ENCODE results near the gene ADPRM.

Gene ADPRM

DNA sequence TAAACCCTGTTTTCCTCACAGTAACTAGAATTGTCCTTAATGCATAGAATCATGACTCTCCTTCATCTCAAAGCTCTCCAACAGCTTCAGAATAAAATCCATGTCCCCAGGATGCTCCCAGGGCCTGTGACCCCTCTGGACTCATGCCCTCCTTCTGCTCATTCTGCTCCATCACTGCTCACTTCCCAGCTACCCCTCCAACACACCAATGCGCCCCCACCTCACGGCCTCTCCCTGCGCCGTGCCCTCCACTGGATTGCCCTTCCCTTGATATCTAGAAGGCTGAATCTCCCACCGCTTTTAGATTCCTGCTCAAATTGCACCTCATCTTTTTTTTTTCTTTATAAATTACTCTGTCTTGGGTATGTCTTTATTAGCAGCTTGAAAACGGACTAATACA is 45.0 kb downstream of the ADPRM start:
- DNase-seq: no peak

DNA sequence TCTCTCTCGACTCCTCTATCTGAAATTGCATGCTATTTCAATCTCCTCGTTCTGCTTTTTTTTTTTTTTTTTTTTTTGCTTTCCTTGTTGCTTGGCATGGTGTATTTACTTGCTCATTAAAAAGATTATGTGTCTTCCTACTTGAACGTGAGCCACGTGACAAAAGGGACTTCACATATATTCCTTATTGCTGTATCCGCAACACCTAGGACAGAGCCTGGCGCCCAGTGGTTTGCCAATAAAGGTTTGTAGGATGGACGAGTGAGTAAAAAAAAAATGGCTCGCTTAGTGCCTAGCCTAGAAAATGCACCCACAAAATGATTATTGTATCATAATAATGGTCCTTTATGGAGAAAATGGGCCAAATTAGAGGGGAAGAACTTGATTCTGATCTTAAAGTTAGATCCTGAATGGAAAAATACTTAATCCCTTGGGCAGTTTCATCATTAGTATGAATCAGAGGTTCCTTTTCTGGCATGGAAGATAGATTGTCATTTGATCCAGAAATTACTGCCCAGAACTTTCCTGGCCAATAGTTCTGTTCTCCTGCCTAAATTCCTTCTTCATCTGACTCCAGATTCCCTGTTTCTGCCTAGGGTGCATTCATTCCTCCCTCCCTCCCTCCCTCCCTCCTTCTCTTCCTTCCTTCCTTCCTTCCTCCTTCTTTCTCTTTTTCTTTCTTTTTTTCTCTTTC is 46.1 kb downstream of the ADPRM start:
- DNase-seq: no peak

DNA sequence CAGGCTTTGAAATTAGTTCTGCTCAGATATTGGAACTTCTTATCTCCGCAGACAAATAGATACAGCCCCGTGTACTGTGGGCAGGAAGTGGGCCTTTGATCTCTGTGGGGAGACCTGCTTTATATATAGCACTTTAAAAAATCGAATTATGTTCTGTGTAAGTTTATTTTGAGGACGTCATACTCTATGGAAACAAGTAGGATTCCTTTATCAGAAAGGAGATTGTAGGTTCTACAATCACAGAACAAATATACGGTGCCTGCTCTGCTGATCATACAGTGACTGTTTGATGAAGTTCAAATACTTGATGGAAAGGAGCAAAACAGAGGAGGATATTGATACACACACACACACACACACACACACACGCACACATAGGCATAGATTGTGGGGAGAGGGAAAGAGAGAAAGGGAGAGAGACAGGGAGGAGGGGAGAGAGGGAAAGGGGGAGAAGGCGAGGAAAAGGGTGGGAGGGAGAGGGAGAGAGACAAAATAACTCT is 47.2 kb downstream of the ADPRM start:
- DNase-seq: no peak

DNA sequence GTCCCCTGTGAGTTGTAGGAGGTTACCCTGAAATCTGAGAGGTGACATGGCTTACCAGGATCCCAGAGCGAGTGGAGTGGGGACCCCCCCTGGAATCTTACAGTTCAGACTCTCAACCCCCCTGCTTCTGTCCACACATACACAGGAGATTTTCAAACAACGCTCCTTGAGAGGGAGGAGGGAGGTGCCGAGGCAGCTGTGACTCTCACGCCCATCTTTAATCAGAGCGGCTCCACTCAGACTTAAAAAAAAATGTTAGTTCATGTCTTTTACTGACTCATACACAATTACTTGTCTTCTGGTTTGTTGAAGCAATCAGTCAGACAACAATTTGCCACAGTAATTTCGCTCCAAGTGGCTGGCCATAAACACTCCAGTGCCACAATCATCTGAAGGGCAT is 47.8 kb downstream of the ADPRM start:
- DNase-seq: no peak

- DNase-seq: no peak
These were observed 51.3 kb downstream of the ADPRM start for GRCh38 chr17:10748531-10749181.

DNA sequence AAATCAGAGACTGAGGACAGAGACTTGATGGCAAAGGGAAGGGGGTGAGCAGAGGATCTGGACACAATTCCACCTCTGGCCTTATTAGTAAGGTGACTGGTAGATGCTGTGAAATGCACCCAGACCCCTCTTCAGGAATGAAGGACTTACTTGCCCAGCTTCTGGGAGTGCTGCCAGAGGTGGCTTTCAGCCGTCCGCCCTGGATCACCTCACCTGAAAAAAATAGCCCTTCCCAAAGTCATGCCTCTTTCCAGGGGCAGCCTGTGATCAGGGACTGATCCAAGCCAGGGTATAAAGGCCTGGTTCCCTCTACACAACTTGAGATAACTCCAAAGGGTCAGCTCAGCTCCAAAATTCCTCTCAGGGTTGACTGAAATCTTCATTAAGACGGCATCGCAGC is 52.8 kb downstream of the ADPRM start:
- no peak for DNase-seq

DNA sequence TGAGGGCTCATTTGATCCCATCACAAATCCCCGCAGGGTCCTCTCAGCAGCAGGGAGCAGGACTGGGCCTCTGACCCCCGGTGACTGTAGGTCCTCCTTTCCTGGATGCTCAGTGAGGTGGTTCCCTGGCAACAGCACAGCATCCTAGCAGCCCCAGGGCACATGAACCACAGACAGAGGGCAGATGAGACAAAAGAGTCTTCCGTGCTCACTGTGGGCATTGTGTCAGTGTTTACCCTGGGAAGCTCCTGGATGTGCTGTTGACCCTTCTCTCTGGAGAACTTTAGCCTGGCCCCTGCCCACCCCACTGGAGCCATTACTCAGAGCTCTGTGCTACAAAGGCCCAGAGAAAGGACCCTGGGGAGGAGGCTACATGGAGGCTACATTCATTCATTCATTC is 54.2 kb downstream of the ADPRM start:
- no peak for DNase-seq

DNA sequence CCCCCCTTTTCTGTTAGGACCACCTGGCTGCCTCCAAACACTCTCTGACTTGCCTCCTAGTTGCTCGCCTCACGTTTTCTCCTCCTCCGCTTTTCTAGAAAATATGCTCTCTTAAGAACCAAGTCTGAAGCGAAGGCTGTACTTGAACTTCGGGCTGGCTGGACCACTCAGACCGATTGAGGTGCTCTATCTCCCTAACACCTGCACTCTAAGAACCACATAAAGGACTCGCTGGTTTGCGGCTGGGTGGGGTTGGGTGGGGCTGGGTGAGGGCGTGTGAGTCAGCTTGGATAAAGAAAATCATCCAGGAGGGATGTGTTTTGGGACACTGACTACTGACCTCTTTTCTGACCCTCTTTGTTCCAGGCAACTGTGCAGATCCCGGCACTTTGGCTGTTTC is 55.3 kb downstream of the ADPRM start:
- DNase-seq: no peak

DNA sequence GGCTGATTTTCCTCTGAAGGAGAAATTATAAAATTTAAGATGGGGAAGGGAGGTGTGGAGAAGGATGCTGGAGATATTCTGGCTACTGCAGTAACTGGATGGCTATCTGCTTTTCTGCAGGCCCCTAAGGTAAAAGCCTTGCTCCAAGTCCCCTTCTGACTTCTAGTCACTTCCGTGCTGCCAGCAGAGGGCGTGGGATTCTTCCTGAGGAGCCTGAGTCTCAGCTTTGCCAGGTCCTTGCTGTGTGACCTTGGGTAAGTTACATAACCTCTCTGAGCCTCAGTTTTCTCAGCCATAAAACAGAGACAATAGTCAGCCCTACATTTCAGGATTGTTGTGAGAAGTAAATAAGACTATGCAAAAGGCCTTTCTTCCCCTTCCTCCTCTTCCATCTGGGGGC is 56.7 kb downstream of the ADPRM start:
- DNase-seq: peak in 1 of 2 donors; percentile 7

DNA sequence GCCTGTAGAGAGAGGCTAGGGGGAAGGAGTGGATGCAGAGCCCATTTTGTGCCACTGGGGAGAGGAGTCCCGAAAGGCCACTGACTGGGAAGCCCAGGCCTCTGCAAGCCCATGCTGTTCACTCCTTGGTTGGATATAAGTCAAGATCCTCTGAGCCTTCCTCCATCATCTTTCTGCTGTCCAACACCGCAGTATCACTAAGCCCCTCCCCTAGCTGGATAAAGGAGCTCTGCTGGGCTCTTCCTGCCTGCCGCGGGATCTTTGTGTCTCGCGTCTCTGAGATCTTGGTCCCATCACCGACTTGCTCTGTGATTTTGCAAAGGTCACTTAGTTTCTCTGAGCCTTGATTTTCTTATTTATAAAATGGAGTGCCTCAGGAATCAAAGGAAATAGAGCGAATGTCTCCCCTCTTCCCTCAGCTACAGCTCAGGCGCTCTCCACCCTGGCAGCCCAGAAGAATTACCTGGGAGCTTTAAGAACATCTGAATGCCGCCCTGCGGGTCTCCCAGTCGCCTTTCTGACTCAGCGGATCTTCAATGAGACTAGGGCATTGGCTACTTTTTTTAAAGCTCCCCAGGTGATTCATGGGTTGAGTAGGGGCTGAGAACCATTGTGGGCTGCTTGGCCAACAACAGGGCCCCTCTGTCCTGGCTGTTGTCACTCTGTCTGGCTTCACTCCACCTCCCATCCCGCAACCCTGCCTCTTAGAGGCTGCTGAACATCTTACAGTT is 57.6 kb downstream of the ADPRM start:
- no peak for DNase-seq

DNA sequence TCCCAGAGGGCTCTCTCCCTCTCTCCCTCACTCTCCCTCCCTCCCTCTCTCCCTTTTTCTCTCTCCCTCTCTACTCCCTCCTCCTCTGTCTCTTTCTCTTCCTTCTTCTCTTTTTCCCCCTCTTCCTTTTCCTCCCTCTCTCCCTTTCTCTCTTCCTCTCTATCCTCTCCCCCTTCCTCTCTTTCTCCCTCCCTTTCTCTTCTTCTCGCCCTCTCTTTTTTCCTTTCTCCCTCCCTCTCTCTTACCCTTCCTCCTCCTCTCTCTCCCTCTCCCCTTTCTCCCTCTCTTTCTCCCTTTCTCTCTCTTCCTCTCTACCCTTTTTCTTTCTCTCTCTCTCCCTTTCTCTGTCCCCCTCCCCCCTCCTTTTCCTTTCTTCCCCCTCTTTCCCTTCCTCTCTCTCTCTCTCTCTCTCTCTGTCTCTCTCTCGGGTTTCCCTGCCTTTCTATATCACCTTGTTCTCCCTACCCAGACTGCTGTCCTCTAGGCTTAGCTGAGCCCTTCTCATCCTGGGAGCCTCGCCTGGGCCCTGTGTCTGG is 58.3 kb downstream of the ADPRM start:
- no peak for DNase-seq

DNA sequence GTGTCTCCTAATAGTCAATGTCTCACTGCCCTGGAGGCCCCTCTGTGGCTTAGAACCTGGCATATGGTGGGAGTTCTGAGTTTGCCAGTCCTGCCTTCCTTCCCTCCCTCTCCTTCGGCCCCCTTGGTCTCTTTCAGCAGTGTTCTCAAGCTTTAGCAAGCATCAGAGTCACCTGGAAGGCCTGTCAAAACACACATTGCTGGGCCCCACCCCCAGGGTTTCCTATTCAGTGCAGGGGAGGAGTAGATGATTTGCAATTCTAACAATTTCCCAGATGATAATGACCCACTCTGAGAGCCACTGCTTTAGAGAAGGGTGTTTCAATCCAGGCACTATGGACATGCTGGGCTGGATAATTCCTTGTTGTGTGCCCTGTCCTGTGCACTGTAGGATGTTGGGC is 58.8 kb downstream of the ADPRM start:
- DNase-seq: no peak

DNA sequence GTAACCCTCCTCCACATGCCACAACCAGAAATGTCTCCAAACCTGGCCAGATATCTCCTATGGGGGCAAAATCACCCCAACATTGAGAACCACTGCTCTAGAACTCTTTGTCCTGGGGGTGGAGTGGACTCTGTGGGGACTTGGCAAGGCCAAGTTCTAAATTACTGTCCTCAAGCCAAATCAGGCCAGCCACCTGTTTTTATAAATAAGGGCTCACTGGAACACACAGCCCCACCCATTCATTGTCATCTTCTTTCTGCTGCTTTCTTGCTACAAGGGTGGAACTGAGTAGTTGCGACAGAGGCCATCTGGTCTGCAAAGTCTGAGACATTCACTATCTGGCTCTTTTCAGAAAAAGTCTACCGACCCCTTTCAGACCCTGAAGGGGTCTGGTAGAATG is 59.2 kb downstream of the ADPRM start:
- no peak for DNase-seq

- DNase-seq: no peak
These were observed 59.7 kb downstream of the ADPRM start for GRCh38 chr17:10757067-10757466.

DNA sequence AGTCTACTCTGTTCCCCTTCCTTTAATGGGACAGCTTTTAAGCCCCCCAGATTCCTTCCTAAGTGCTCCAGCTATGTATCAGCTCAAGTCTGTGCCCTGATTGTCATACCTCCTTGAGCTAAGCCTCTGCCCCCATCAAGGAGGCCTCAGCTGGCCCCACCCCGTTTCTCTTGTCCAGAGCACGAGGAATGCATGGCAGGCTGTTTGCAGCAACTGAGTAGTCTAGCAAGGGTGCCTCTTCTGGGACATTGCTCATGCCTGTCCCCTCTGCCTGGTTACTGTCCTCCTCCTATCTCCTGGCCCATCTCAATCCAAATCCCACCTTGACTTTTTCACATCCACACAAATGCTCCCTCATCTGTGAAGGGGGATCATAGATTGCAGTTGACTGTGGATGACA is 60.3 kb downstream of the ADPRM start:
- DNase-seq: no peak

GRCh38 chr17:10758062-10758461 is 60.7 kb downstream of the ADPRM start:
- DNase-seq: no peak
